T-helper 1 cell treated with Interleukin-12 subunit alpha and Interleukin-12 subunit beta and Interleukin-4 antibody, amounts not matched to agents 30 μg/mL and 1 μg/mL, for 36 hours (primary cell): Measurements from ENCODE around the gene PHAF1.

ENCODE experiments used
- H3K27ac Mint-ChIP-seq: one replicate; pipeline ENCODE4 v1.8.0; 2021; ENCODE audit warnings: mild to moderate bottlenecking, mixed read lengths
- H3K27me3 Mint-ChIP-seq: one replicate; pipeline ENCODE4 v1.8.0; 2021; ENCODE audit warnings: low read depth, mixed read lengths
- H3K36me3 Mint-ChIP-seq: one replicate; pipeline ENCODE4 v1.8.0; 2021; ENCODE audit warnings: low read depth, mixed read lengths
- H3K4me1 Mint-ChIP-seq: one replicate; pipeline ENCODE4 v1.8.0; 2021; ENCODE audit warnings: low read depth, mixed read lengths
- H3K4me3 Mint-ChIP-seq: one replicate; pipeline ENCODE4 v1.8.0; 2021; ENCODE audit warnings: mild to moderate bottlenecking, moderate library complexity, mixed read lengths
- H3K9me3 Mint-ChIP-seq: one replicate; pipeline ENCODE4 v1.8.0; 2021; ENCODE audit warnings: mixed read lengths

PHAF1 gene

DNA sequence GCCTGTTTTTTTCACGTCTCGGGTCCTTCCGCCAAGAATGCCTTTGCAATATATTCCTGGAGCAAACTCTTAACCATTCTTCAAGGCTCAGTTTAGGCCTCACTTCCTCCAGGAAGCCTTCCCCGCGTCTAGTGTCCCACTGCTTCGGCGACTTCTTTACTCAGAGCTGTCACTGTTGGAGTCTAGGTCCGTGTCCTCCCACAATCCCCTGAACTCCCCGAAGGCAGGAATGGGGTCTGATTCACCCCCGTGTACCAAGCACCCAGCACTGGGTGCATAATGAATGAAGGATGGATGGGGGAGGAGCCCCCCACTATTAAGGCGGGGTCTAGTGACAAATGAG is 73.5 kb downstream of the PHAF1 start:
- Mint-ChIP-seq H3K9me3 (no peaks in the 10 kb centered on the region), H3K27me3 (peaks cover 8% of the 10 kb centered on the region)

DNA sequence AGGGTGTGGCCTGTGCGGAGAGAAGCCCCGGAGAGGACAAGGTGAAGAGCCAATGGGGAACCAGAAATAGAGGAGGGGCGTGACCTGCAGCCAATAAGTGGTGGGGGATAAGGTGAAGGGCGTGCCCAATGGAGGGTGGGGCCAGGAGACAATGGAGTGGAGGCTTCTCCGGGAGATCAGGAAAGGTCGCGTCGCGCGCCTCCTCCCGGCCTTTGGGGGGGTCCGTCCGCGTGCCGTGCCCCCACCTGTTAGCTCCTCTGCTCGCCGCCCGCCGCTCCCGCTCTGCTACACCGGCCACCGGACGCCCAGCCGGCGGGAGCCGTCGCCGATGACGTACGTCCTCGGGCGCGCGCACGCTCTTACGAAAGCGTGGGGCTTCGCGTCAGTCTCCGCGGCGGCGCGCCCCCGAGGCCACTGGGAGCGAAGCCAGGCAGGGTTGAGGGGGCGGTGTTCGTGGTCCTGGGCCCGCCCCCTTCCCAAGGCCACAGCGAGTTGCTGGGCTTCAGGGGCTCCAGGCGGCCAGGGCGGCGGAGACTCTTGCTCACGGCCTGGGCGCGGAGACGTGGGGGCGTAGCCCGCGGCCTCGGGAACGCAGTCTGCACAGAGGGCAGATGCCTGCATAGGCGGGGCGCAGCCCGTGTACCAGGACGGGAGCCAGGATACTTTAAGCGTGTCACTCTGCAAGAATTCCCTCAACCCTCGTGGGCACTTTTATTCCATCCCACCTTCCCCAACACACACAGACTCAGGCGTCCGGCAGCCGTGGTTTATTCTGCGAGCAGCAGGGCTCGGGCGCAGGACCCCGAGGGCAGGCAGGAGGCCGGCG is 74.1 kb downstream of the PHAF1 start, which contains the start of gene MATCAP1:
TSS of gene MATCAP1 (minus strand) at position 337 of the 826 bp plus-strand sequence. CDS start 3,353 bp downstream, outside the sequence.
- H3K9me3 Mint-ChIP-seq = no peaks in the 10 kb centered on the region
- H3K27ac Mint-ChIP-seq = peak within 1 kb of the TSS; percentile 33
- H3K36me3 Mint-ChIP-seq = peaks cover 2% of the 10 kb centered on the region
- peak within 1 kb of the TSS; percentile 66 for H3K4me3 Mint-ChIP-seq
- peaks cover 8% of the 10 kb centered on the region for H3K27me3 Mint-ChIP-seq
- peaks cover 13% of the 10 kb centered on the region for H3K4me1 Mint-ChIP-seq

More for the DNA sequence above, 73.5 kb downstream of the PHAF1 start:
- Mint-ChIP-seq H3K36me3 (peaks cover 2% of the 10 kb centered on the region), H3K4me1 (peaks cover 17% of the 10 kb centered on the region), H3K27ac (no peak overlapping the region), H3K4me3 (no peak overlapping the region)

DNA sequence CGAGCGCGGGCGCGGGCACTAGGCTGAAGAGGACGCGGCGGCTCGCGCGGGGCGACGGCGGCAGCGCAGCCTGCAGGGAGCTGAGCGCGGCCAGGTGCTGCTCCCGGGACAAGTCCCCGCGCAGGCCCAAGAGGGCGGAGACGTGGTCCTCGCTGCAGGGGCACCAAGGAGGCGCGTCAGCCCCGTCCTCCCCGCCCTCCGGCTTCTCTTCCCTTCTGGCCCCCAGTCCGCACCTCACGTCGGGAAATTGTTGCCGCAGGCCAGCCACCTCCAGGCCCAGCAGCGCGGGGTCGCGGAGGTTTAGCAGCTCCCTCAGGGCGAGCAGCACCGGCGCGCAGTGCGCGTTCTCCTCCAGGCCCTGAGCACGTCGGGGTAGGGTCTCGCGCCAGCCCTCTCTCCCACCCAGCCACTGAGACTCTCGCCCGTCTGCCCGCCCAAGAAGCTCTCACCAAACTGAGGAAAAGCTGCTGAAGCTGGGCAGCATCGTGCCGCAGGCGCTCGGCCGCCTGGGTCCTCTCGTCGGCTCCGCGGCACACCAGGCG is 74.8 kb downstream of the PHAF1 start:
- Mint-ChIP-seq H3K27me3 (peaks cover 8% of the 10 kb centered on the region), H3K4me1 (peaks cover 8% of the 10 kb centered on the region), H3K27ac (no peak overlapping the region), H3K36me3 (peaks cover 2% of the 10 kb centered on the region), H3K4me3 (peak overlapping the region; percentile 66), H3K9me3 (no peaks in the 10 kb centered on the region)

DNA sequence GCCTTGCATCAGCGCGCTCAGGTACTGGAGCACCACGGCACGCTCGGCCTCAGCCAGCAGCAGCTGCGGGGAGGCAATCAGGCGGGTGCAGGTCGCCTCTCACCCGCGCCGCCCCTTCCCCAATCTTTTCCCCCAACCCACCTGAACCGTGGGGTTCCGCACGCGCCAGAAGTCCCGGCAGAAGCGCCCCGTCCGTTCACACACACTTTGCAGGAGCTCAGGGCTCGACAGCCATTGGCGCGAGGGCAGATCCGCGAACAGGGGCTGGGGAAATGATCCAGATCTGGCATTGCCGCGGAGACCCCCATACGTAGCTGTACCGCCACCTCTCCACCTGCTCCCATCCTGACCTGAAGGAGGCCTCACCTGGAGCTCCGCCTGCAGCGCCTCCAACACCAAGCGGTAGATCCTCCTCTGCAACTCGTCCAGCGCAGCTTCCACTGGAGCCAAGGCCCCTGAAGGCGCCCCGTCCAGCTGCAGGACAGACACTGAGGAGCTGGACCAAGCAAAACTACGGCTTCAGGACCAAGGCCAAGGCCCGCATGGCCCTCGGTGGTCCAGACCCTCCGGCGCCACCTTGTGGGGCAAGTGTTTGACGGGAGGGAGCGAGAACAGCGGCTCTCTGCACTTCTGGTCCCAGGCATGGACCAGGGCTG is 75.4 kb downstream of the PHAF1 start:
- Mint-ChIP-seq H3K4me3 (peak overlapping the region; percentile 86), H3K4me1 (peaks cover 8% of the 10 kb centered on the region), H3K27me3 (peaks cover 8% of the 10 kb centered on the region), H3K36me3 (peaks cover 2% of the 10 kb centered on the region), H3K27ac (peak overlapping the region; percentile 79), H3K9me3 (no peaks in the 10 kb centered on the region)

DNA sequence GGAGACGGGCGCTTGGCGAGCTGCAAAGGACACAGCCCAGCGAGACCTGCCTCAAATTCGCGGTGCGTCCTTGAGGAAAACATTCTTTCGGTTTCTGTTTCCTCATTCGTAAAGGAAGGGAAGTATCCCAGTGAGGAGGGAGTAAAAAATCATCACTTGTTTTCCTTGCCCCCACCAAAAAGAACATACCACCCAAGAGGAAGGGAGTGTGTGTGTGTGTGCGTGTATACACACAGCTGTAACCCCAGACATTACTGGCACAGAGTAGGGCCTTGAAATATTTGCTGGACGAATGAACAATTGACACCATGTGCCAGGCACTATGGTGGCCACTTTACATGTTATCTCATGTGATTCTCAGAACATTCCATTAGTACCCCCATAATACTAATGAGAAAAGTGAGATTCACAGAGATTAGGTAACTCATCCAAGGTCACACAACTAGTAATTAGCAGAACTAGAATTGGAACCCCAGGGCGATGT is 76.0 kb downstream of the PHAF1 start:
- Mint-ChIP-seq H3K27me3 (peaks cover 8% of the 10 kb centered on the region), H3K4me1 (peaks cover 8% of the 10 kb centered on the region), H3K27ac (no peak overlapping the region), H3K36me3 (peaks cover 2% of the 10 kb centered on the region), H3K4me3 (peak overlapping the region; percentile 86), H3K9me3 (no peaks in the 10 kb centered on the region)

DNA sequence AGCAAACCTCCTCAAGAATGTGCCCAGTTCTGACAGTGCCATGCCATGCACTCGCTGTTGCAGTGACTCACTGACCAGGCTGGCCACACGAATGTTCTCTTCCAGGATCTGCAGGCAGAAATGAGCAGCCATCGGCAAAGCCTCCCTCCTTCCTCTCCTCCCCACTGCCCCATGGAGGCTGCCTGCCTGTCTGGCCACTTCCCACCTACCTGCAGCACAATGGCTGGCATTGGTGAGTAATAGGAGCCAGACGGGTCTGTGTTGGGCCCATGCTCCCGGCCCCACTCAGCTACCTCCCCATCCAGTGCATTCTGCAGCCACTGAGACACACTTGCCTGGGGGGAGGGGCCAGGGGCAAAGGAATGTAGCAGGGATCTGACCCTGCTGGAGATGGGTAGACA is 76.8 kb downstream of the PHAF1 start:
- H3K27me3 Mint-ChIP-seq = peaks cover 8% of the 10 kb centered on the region
- no peak overlapping the region for H3K27ac Mint-ChIP-seq
- peaks cover 12% of the 10 kb centered on the region for H3K4me1 Mint-ChIP-seq
- H3K4me3 Mint-ChIP-seq = no peak overlapping the region
- peaks cover 2% of the 10 kb centered on the region for H3K36me3 Mint-ChIP-seq
- no peaks in the 10 kb centered on the region for H3K9me3 Mint-ChIP-seq

DNA sequence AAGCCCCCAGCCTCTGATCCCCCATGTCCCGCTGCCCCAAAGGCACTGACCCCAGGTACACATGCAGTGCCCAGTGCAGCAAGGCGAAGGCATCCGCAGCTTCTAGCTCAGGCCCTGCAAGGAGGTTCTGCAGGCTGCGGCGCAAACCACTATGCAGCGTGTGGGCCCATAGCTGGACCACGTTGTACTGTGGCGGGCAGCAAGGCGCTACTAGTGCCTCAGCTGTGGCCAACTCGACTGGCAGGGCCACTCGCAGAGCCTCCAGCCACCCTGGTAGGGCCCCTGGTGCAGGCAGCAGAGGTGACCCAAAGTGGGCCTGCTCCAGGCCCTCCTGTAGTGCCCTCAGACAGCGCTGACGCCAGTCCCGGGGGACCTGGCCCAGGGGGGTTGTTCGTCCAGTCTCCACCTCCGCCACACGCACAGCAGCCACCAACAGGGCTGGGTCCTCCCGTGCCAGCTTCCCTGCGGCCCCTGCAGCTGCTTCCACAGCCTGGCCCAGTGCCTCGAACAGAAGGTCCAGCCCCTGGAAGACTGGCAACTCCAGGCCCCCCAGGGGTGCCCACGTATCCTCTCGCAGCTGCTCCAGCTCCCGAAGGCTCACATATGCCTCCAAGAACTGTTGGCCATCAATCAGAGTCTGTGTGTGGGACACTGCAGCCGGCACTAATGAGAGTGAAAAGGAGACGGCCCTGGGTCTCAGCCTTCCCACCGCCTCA is 77.6 kb downstream of the PHAF1 start:
- peaks cover 8% of the 10 kb centered on the region for H3K27me3 Mint-ChIP-seq
- no peak overlapping the region for H3K27ac Mint-ChIP-seq
- no peaks in the 10 kb centered on the region for H3K9me3 Mint-ChIP-seq
- peaks cover 2% of the 10 kb centered on the region for H3K36me3 Mint-ChIP-seq
- H3K4me3 Mint-ChIP-seq = no peak overlapping the region
- H3K4me1 Mint-ChIP-seq = peaks cover 15% of the 10 kb centered on the region

DNA sequence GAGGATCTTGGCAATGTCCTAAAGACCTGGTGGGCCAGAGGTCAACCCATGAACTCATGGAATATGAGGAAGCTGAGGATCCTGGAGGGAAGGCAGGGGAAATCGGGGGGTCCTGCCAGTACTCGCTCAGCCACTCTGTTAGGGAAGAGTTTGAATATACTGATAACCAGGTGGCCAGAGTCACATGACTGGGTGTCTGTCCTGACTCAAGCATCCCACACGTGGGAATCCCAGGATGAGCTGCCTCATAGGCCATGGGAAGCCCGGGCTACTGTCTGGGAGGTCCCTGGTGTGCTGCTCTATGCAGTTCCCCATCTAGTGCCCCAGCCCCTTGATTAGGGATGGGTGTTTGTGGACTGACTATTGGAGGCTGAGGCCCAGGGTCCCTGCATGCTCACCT is 78.6 kb downstream of the PHAF1 start:
- Mint-ChIP-seq H3K4me3 (no peak overlapping the region), H3K27me3 (peaks cover 8% of the 10 kb centered on the region), H3K27ac (no peak overlapping the region), H3K9me3 (no peaks in the 10 kb centered on the region), H3K4me1 (peaks cover 21% of the 10 kb centered on the region), H3K36me3 (peaks cover 6% of the 10 kb centered on the region)

DNA sequence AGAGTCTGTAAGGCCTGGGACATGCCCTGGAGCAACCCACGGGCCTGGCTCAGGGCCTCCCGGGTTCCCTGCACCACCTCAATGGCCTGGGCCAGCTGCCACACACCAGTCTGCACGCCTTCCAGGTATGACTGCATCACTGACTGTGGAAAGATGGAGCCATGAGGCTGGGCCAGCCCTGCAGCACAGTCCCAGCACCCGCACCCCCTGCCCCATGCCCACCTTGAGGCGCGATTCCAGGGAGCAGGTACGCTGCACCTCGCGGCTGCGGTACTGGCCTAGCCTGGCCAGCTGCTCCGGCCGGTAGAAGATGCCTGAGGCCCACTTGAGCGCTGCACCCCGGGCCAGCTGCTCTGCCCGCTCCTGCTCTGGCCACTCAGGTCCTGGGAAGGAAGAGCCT is 79.1 kb downstream of the PHAF1 start:
- H3K36me3 Mint-ChIP-seq = peaks cover 6% of the 10 kb centered on the region
- peaks cover 26% of the 10 kb centered on the region for H3K4me1 Mint-ChIP-seq
- H3K27ac Mint-ChIP-seq = no peak overlapping the region
- peaks cover 8% of the 10 kb centered on the region for H3K27me3 Mint-ChIP-seq
- no peak overlapping the region for H3K4me3 Mint-ChIP-seq
- no peaks in the 10 kb centered on the region for H3K9me3 Mint-ChIP-seq

DNA sequence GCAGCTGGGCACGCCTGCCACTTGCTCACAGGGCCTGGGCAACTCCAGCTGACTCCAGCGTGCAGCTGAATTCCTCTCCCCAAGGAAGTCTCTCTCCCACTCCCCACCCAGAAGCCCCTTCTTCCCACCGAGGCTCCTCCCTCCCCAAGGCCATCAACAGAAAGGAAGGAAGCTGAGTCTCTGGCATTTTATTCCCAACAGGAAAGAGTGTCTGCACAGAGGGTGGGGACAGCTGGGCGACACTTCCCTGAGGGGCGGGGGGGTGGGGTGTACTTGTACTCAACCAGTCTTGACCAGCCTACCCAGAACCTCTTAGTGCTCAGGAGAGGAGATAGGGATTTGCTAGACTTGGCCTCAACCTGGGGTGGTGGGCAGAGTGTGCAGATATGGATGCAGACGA is 80.3 kb downstream of the PHAF1 start, which contains the start of gene EXOC3L1:
TSS of gene EXOC3L1 (minus strand) at position 96 of the 400 bp plus-strand sequence. CDS start 460 bp downstream, outside the sequence.
- H3K9me3 Mint-ChIP-seq = no peaks in the 10 kb centered on the region
- peaks cover 8% of the 10 kb centered on the region for H3K27me3 Mint-ChIP-seq
- peaks cover 17% of the 10 kb centered on the region for H3K36me3 Mint-ChIP-seq
- H3K27ac Mint-ChIP-seq = no peak within 1 kb of the TSS
- H3K4me3 Mint-ChIP-seq = no peak within 1 kb of the TSS
- peaks cover 29% of the 10 kb centered on the region for H3K4me1 Mint-ChIP-seq

DNA sequence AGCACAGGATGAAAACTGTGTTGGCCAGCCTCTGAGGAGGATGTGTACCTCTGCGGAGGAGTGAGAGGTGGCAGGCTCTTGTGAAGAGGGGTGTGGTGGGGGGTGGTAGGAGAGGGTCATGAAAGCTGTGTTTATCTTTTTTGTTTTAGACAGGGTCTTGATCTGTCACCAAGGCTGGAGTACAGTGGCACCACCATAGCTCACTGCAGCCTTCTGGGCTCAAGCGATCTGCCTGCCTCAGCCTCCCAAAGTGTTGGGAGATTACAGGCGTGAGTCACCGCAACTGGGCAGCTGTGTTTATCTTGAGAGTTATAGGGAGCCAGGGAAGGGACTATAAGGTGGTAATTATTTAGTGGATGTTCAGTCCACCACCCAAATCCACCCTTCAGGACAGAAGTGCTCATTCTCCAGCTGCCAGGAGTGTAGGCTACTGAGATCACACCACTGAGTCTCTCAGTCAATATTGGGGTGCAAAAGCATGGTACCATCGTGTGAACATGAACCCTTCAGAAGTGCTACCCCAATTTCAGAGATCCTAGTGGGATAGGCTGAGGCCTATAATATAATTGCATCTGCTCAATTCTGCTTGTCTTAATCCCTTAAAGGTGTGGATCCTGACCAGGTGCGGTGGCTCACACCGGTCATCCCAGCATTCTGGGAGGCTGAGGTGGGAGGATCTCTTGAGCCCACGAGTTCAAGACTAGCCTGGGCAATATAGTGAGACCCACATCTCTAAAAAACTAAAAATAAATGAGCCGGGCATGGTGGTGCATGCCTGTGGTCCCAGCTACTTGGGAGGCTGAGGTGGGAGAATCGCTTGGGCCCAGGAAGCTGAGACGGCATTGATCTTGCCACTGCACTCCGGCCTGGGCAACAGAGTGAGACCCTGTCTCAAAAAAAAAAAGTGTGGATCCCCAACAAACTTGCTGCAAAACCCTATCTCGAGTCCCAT is 81.0 kb downstream of the PHAF1 start:
- H3K36me3 Mint-ChIP-seq = peaks cover 22% of the 10 kb centered on the region

DNA sequence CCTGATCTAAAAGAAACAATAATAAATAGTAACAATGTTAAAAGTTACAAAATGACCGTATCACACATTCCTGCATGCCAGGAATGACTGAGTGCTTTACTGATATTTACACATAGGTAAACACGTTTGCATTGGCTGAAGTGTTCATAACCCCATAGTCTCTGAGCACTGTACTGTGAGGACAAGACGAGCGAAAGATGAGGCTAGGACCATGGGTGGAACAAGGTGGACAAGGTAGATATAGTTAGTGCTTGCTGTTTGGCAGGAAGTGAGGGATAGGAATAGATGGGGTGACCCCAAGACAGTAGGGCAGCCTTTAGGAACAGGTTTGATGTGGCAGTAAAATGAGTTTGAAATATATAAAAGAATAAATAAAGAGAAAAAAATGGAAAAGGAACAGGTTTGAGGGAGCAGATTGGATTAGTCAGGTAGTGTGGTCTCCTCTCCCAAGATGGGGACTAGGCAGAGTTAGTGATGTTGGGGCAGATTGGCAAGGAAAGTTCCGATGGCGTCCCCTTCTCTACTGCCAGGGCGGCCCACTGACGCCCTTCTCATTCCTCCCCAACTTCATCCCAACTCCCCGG is 81.8 kb downstream of the PHAF1 start:
- Mint-ChIP-seq H3K4me1 (peaks cover 26% of the 10 kb centered on the region), H3K27me3 (no peaks in the 10 kb centered on the region), H3K9me3 (no peaks in the 10 kb centered on the region), H3K36me3 (peaks cover 29% of the 10 kb centered on the region), H3K4me3 (peak overlapping the region; percentile 89), H3K27ac (peak overlapping the region; percentile 81)

More for the DNA sequence above, 81.0 kb downstream of the PHAF1 start:
- H3K9me3 Mint-ChIP-seq = no peaks in the 10 kb centered on the region
- H3K27ac Mint-ChIP-seq = no peak overlapping the region
- H3K4me1 Mint-ChIP-seq = peaks cover 24% of the 10 kb centered on the region
- peak overlapping the region; percentile 89 for H3K4me3 Mint-ChIP-seq
- peaks cover under 1% of the 10 kb centered on the region for H3K27me3 Mint-ChIP-seq
